Measurements from ENCODE around the gene PLEKHH2. TPM values are rescaled to one million over a fixed set of nuclear protein-coding genes. Genes with fewer than 3 reads are reported as not detected.

PLEKHH2 gene
- total RNA-seq, 4 donors from 2014 or later = 44.6 to 78.7 (median 48.0) TPM

GRCh38 chr2:43727634-43728014 lies 90.6 kb downstream of the PLEKHH2 start:
- no peak for DNase-seq (ENCODE audit: low spot score in 2 of 2)
- 98 to 99% methylated on average over 2 of the region's 2 CpGs for WGBS, 2 donors

GRCh38 chr2:43729491-43730174 lies 92.6 kb downstream of the PLEKHH2 start:
- Histone ChIP-seq H3K27ac (no peak overlapping the region), H3K36me3 (no peaks in the 10 kb centered on the region), H3K9me3 (no peaks in the 10 kb centered on the region), H3K27me3 (no peaks in the 10 kb centered on the region), H3K4me3 (no peak overlapping the region), H3K4me1 (no peaks in the 10 kb centered on the region)
- TF ChIP-seq CTCF (IDR thresholded peaks at IDR 0.05) = no peak
- no peak for DNase-seq (ENCODE audit: low spot score in 2 of 2)
- 55 to 56% methylated on average over 5 of the region's 5 CpGs for WGBS, 2 donors

More at GRCh38 chr2:43727634-43728014, 90.6 kb downstream of the PLEKHH2 start:
- Histone ChIP-seq H3K27ac (no peak overlapping the region), H3K4me3 (no peak overlapping the region), H3K27me3 (no peaks in the 10 kb centered on the region), H3K9me3 (no peaks in the 10 kb centered on the region), H3K4me1 (no peaks in the 10 kb centered on the region), H3K36me3 (no peaks in the 10 kb centered on the region)
- TF ChIP-seq EP300 (IDR thresholded peaks at IDR 0.05) = no peak
- no peak for TF ChIP-seq CTCF (IDR thresholded peaks at IDR 0.05)
- no peak for TF ChIP-seq POLR2A (IDR thresholded peaks at IDR 0.05)

GRCh38 chr2:43731211-43731610 lies 94.2 kb downstream of the PLEKHH2 start:
- no peak for DNase-seq (ENCODE audit: low spot score in 2 of 2)
- no peak for TF ChIP-seq CTCF (IDR thresholded peaks at IDR 0.05)
- no peak for TF ChIP-seq EP300 (IDR thresholded peaks at IDR 0.05)
- no peak for TF ChIP-seq POLR2A (IDR thresholded peaks at IDR 0.05)
- H3K4me3 ChIP-seq = no peak overlapping the region
- H3K27ac ChIP-seq = no peak overlapping the region
- H3K36me3 ChIP-seq = no peaks in the 10 kb centered on the region
- H3K9me3 ChIP-seq = no peaks in the 10 kb centered on the region
- WGBS, 2 donors = 83 to 96% methylated on average over 1 of the region's 1 CpG
- H3K27me3 ChIP-seq = no peaks in the 10 kb centered on the region
- H3K4me1 ChIP-seq = no peaks in the 10 kb centered on the region

DNA sequence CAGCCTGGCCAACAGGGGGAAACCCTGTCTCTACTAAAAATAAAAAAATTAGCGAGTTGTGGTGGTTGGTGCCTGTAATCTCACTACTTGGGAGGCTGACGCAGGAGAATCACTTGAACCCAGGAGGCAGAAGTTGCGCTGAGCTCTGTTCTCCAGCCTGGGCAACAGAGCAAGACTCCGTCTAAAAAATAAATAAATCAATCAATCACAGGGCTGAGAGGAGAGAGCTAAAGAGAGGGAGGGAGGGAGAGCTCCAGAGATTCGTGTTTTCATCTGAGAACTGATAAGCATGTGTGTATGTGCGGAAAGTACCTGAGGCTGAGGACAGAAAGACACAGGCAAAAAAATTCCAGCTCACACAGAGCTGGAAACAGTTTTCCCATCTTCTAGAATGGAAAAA lies 99.6 kb downstream of the PLEKHH2 start:
- no peak overlapping the region for H3K27ac ChIP-seq
- no peak overlapping the region for H3K4me3 ChIP-seq
- no peaks in the 10 kb centered on the region for H3K9me3 ChIP-seq
- no peaks in the 10 kb centered on the region for H3K27me3 ChIP-seq
- H3K36me3 ChIP-seq = peaks cover 0 to 20% (median 0%) of the 10 kb centered on the region in 3 donors
- no peak for DNase-seq (ENCODE audit: low spot score in 2 of 2)
- TF ChIP-seq EP300 (IDR thresholded peaks at IDR 0.05) (no peak), POLR2A (IDR thresholded peaks at IDR 0.05) (no peak), CTCF (IDR thresholded peaks at IDR 0.05) (no peak)
- WGBS, 2 donors = 93% methylated on average over 6 of the region's 6 CpGs
- H3K4me1 ChIP-seq = no peaks in the 10 kb centered on the region

DNA sequence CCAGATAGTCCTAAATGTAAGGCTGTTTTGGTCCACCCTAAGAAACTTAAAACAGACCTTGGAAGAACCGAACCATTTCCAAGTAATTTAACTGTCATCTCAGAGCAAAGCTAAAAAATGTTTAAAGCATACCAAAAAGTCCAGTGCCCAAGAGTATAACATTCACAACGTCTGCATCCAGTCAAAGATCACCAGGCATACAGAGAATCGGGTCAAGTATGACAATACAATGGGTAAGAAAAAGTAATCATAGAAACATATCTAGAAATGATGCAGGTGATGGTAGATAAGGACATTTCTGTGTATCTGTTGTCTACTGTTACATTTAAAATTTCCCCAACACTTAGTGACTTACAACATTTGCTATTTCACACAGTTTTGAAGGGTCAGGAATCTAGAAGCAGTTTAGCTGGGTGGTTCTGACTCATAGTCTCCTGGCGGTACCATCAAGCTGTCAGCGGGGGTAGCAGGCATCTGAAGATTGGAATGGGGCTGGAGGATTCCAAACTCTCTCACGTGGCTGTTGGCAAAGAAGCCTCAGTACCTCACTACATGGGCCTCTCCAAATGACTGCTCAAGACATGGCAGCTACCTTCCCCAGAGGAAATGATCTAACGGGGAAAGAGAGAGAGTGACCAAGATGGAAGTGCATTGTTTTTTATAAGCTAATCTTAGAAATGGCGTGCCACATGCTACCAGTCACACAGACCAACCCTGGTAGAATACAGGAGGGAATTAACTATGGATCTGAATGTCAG lies 100.2 kb downstream of the PLEKHH2 start:
- H3K27me3 ChIP-seq = no peaks in the 10 kb centered on the region
- no peak for TF ChIP-seq CTCF (IDR thresholded peaks at IDR 0.05)
- no peak for TF ChIP-seq EP300 (IDR thresholded peaks at IDR 0.05)
- no peak for TF ChIP-seq POLR2A (IDR thresholded peaks at IDR 0.05)

More for the DNA sequence above, 100.2 kb downstream of the PLEKHH2 start:
- Histone ChIP-seq H3K4me3 (no peak overlapping the region), H3K27ac (no peak overlapping the region), H3K4me1 (no peaks in the 10 kb centered on the region), H3K36me3 (peaks cover 0 to 20% (median 0%) of the 10 kb centered on the region in 3 donors), H3K9me3 (no peaks in the 10 kb centered on the region)
- DNase-seq (ENCODE audit: low spot score in 2 of 2) = no peak
- WGBS, 2 donors = 70 to 72% methylated on average over 8 of the region's 8 CpGs
